Activated CD4-positive, CD25-positive, alpha-beta regulatory T cell treated with anti-CD3 and anti-CD28 coated beads, Interleukin-2, amount 50 U/mL, for 24 hours (primary cell): ENCODE results near the gene HLA-DQA2.
A peak's percentile ranks its signal among the peaks of the same experiment; 100 is the strongest.
"Not testable (repeated sequence)": the region's sequence is repeated elsewhere in the genome, so short reads cannot be mapped to it uniquely, and the experiment has no call there.

ENCODE experiments used
- ATAC-seq, 2 donors: fragments of 150-1000 bp; cut with Tn5 transposase; one replicate each; pipeline ENCODE4 v1.10.0; 2021; ENCODE audit warnings: mild to moderate bottlenecking in 1 of 2, moderate library complexity in 1 of 2

The HLA-DQA2 gene

GRCh38 chr6:32741031-32741960 is at the start of gene HLA-DQA2:
HLA-DQA2 (plus strand) TSS chr6:32741391; CDS start chr6:32741444, 53 bp downstream.
- ATAC-seq, result no peak

GRCh38 chr6:32692019-32692418 is 49.2 kb upstream of the HLA-DQA2 start:
- ATAC-seq, result peak in 1 of 2 donors; percentile 79

GRCh38 chr6:32697031-32697430 is 44.2 kb upstream of the HLA-DQA2 start:
- no peak for ATAC-seq

- ATAC-seq, result peak in 1 of 2 donors; percentile 58
These were observed 40.7 kb upstream of the HLA-DQA2 start for GRCh38 chr6:32700391-32701040.

GRCh38 chr6:32703347-32703746 is 37.8 kb upstream of the HLA-DQA2 start:
- ATAC-seq, result no peak

- ATAC-seq, result not testable (repeated sequence)
These were observed 36.0 kb upstream of the HLA-DQA2 start for GRCh38 chr6:32705164-32705563.

GRCh38 chr6:32709625-32710024 is 31.6 kb upstream of the HLA-DQA2 start:
- ATAC-seq, result no peak

- ATAC-seq, result no peak
These were observed 27.9 kb upstream of the HLA-DQA2 start for GRCh38 chr6:32713241-32713640.

- ATAC-seq, result no peak
These were observed 24.8 kb upstream of the HLA-DQA2 start for GRCh38 chr6:32716396-32716795.

GRCh38 chr6:32718879-32719278 is 22.3 kb upstream of the HLA-DQA2 start:
- peak in 1 of 2 donors; percentile 76 for ATAC-seq

GRCh38 chr6:32738126-32738525 is 3.1 kb upstream of the HLA-DQA2 start:
- ATAC-seq, result no peak

GRCh38 chr6:32742374-32742773 is 1.2 kb downstream of the HLA-DQA2 start:
- no peak for ATAC-seq

GRCh38 chr6:32744776-32745175 is 3.6 kb downstream of the HLA-DQA2 start:
- ATAC-seq, result no peak

GRCh38 chr6:32745649-32746048 is 4.5 kb downstream of the HLA-DQA2 start:
- ATAC-seq, result not testable (repeated sequence)

GRCh38 chr6:32752580-32752979 is 11.4 kb downstream of the HLA-DQA2 start:
- no peak for ATAC-seq

GRCh38 chr6:32759669-32760068 is 18.5 kb downstream of the HLA-DQA2 start:
- ATAC-seq, result no peak

- peak in 1 of 2 donors; percentile 36 for ATAC-seq
These were observed 19.9 kb downstream of the HLA-DQA2 start for GRCh38 chr6:32761072-32761471.

GRCh38 chr6:32761548-32761947 is 20.4 kb downstream of the HLA-DQA2 start:
- no peak for ATAC-seq

- no peak for ATAC-seq
These were observed 22.2 kb downstream of the HLA-DQA2 start, which contains the start of gene HLA-DQB2 for GRCh38 chr6:32763421-32763820. HLA-DQB2 (minus strand) TSS chr6:32763532; CDS start chr6:32763470, 62 bp downstream.

- ATAC-seq, result no peak
These were observed 22.9 kb downstream of the HLA-DQA2 start for GRCh38 chr6:32764048-32764447.

- no peak for ATAC-seq
These were observed 31.5 kb downstream of the HLA-DQA2 start for GRCh38 chr6:32772656-32773055.

- peak in 1 of 2 donors; percentile 43 for ATAC-seq
These were observed 33.2 kb downstream of the HLA-DQA2 start for GRCh38 chr6:32774426-32774825.

- ATAC-seq, result no peak
These were observed 33.9 kb downstream of the HLA-DQA2 start for GRCh38 chr6:32775071-32775470.

GRCh38 chr6:32779036-32779435 is 37.8 kb downstream of the HLA-DQA2 start:
- ATAC-seq, result no peak
